NCI-H128 (cell line): ENCODE data around the gene DNAL4.

Experiments used
- DNase-seq: peaks from one replicate; lab custom pipeline; 2025; ENCODE audit not compliant: unreplicated experiment; lab: John Stamatoyannopoulos, UW

DNAL4 gene

DNA sequence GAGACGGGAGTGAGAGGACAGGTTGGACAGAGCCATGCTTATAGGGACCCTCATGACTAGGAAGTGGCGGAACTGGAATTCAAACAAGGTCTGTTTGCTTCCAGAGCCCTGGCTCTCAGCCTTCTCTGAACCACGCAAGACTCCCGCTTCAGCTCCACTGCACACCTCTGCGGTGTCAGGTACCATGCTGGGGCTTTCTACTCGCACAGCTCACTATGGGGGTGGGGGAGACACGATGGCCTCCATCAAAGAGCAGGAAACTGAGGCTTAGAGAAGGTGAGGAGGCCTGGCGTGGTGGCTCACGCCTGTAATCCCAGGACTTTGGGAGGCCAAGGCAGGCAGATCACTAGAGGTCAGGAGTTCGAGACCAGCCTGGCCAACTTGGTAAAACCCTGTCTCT, 52.4 kb downstream of the DNAL4 start:
- DNase-seq, result no peak

DNA sequence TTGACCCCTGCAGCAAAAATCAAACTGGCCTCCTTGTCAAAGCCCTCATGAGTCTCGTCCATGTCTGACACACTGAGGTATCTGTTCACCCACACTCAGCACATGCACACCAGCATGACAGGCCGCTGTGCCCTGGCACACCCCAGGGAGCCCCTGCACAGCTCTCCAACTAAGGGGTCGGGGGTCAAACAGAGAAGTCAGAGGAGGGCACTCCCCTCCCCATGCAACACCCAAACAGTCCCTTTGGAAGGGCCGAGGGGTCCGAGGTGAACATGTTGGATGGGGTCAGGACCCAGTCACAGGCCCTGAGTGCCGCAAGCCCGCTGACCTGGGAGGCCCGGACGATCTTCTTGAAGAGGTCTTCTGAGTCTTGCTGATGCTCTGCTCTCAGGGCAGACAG, 52.8 kb downstream of the DNAL4 start:
- DNase-seq, result no peak

DNA sequence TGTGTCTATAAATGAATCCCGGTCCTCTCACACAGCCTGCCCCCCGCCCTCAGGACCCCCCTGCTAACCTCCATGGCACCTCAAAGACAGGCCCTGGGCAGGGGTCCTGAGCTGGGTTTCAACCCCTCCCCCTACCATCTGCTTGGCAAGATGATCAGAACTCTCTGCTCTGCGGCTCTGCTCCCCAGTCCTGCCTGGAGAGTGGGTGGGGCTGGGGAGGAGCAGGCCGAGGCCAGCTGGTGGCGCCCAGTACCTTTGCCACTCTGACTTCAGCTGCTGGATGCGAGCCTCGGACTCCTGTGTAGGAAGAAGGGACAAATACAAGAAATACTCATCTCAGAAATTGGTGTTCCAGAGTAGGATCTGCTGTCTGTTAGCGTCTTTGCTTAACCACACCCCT, 53.2 kb downstream of the DNAL4 start:
- no peak for DNase-seq

DNA sequence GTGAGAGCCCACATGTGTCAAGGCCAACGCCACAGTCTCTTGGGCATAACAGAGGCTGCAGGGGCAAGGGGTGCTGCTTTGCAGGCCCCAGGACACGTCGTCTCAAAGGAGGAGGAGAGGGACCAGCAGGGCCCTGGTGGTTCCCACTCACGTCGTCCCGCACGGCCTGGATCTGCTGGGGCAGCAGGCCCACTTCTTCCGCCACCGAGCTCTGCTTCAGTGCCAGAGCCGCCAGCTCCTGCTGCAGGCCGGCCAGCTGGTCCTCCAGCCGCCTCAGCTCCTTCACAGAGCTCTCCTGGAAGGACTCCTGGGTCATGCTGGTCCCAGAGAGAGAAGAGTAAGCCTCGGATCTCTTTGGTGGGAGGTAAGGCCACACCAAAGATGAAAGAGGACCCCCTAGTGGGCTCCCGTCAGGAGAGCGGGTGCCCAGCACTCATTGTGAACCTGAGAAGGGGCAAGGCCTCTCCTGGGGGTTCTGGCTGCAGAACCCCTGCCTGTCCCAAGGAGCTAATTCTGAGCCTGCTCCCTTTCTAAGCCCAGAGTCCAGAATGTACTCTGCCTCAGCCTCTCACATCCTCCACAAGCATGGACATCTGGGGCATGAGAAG, 53.7 kb downstream of the DNAL4 start:
- no peak for DNase-seq

DNA sequence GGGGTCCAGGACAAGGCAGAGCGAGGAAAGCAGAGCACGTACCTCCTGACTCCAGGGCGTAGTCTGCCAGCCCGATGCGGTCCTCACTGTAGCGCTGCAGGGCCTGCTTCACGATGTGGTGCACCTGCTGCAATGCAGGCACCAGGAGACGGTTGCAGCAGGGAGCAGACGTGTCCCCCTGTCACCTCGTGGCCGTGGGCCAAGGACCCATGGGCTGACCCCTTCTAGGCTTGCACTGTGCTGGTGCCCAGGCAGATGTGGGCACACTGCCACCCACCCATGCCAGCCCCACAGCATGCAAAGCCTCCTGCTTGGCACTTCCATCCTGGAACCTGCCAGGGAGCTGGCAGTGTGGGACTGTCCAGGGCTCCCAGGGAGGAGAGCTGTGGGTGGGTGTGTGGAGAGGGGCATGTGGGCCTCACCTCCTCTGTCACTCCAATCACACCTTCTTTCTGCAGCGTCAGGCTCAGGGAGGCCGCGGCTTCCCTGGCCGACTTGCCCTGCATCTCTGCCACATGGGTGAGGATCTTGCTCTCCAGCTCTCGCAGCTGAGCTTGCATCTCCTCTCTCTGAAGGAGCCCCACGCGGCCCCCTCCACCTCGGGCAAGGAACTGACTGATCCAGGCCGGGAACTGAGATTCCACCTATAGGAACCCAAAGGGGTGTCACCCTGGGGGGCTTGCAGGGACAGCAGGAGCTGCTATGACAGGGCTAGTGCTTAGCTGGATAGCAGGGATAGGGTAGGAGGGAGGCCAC, 54.5 kb downstream of the DNAL4 start:
- no peak for DNase-seq

DNA sequence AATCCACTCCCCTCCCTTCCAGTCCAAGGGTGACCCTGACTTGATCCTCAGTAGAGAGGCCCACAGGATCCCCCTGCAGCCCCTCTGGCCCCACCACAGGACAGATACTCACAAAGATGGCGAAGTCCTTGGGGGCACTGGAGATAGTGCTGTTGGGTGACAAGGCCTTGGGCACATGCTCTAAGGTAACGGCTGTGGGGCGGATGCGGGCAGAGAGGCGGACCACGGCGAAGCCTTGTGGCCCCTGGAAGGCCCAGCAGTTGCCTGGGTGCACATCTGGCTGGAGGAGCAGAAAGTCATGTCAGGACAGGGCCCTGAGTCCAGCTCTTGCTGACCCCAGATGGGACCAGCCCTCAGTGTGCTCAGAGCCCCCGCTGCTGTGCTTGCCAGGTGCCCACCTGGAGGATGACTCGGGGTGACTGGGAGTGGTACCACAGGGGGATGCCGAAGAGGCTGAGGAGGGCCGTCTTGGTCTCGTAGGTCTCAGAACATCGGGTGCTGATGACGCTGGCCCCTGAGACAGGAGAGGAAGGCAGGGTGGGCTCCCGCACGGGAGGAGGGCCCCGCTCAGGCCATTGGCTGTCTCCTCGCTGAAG, 55.4 kb downstream of the DNAL4 start:
- DNase-seq, result no peak

DNA sequence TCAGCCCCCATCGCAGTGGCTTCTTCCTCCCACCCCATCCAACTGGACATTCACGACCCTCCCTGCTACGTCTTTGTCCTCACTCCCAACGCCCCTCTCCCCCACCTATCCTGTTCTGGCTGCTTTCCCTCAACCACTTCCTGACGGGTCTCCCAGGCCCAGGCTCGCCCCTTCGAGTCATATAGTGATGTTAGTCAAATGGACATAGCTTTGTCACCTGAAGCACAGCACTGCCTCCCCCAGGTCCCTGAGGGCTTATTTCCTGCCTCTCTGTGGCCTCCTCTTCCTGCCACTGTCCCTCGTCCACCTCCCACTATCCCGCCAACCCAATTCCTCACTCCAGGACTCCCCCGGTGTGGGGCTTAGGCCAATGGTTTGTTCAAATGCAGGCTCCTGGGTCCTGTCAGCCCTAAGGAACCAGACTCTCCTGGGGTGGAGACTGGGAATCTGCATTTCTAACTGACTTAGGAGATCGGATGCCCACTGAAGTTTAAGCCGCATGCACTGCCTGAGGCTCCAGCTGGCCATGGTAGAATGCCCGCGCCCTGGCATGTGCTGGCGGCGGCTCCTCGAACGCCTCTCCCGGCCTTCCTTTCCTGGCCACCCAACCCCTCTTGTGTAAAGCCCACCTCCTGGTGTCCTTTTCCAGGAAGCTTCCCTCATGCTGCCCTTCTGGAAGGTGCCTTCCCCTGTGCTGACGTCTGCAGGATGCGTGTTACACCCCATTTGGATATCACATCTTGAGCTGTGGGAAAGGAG, 56.5 kb downstream of the DNAL4 start:
- no peak for DNase-seq

DNA sequence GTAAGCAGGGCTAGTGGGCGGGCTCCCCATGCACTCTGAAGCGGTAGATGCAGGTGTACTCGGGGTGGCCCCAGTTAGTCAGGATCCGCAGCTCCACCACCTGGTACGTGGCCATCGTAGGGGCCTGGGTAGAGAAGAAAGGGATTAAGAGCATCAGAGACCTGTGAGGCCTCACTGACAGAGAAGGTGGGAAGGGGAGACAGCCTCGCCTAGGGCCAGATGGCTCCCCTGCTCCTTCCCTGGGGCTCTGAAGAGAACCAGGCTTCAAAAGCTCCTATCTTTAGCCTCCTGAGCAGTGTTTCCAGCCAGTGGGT, 57.7 kb downstream of the DNAL4 start:
- DNase-seq, result no peak

DNA sequence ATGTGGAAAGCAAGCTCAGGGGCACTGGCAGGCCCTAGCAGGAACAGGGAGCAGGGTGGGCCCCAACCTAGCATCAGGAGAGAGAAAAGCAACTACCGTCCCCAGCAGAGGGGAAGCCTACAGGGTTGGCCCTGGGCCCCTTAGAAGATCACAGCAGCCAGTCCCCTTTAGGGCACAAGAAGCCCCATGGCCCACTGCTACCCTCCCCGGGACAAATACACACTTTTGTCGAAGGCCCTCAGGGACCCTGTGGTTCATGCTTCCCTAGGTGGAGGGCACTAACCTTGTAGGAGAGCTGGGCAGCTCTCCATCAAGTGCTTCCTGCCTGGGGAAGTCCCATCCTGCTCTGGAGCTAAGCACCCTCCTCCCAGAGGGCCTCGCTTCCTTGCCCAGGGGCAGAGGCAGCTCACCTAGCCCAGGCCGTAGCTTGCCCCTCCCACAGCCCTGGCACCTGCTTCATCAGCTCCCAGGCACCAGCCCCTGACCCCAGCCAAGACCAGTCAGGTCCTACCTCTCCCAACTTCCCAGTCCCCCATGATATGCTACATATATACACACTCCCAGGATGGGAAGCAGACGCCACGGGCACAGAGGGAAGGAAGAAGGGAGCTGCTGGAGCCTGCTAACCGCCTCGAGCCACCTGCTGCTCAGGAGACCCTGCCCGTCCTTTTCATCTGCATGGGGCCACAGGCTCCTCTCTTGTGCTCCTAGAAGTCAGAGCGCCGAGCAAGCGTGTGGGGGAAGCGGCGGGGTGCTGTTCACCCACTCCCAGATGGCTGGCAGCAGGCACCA, 58.3 kb downstream of the DNAL4 start:
- no peak for DNase-seq

DNA sequence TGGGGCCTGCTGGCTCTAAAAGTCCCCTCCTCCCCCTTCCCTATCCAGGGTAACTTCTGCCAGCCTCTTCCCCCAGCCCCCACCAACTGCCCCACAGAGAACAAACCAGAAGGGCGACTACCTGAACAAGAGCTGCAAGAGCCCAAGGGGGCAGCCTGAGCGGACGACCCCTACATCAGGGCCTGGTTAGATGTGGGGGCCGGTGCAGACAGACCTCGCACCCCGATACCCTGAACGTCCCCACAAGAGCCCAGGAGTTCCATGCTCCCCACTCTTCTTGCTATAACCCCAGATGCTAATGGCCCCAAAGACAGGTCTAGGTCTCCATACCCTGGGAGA, 58.8 kb downstream of the DNAL4 start:
- DNase-seq, result no peak

DNA sequence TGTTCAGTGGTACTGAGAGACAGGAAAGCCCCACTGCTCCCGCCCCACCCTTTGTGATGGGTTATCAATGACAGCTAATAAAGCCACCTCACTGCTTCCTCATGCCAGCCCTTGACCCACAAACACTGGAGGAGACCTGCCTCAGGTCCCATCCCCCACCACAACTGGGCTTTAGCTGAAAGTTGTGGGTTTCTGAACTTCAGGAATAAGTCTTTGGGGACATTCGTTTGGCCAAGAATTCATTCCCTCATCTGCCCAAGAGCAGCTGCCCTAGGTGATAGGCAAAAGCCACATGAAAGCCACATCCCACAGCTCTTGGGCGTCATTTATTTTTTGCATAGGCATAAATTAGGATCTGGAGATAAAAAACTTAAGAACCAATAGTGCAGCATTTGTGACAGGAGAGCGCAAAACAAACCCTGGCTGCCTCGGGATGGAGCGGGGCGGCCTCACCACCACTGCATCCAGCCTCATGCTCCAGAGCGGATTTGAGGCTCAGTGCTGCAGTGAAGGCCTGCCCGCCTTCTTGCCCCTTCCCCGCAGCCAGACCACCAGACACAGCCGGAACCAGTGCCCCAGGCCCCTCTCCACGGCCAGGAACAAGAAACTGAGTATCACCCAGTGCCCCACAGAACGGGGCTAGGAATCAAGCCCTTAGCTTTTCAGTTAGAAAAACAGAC, 59.4 kb downstream of the DNAL4 start:
- no peak for DNase-seq

DNA sequence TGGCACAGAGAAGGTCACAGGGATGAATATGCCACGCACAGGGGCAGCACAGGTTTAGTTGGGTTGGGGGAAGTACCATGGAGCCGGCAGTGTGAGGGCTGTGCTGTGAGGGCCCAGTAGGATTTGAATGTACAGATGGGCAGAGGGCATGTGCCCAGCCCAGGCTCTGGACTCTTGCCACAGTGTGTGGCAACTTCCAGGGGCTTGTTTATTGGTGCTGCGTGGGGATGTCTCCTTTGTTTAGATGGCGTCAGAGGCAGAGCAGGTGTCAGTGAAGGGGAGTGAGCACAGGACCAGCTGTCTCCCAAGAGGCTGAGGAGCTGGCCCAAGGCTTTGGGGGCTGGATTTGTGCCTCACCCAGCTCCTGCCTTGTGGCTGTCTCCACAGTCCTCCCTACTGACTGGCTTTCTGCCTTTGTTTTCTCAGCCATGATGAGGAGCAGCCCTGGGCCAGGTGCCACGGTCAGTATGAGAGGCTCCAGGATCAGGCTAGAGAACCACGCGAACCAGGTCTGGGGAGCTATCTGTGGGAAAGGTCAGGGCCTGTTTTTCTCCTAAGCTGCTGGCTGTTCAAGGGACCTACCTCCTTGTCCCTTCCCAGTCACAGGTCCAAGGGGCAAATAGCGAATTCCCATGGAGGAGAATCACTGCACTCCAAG, 60.1 kb downstream of the DNAL4 start:
- no peak for DNase-seq

DNA sequence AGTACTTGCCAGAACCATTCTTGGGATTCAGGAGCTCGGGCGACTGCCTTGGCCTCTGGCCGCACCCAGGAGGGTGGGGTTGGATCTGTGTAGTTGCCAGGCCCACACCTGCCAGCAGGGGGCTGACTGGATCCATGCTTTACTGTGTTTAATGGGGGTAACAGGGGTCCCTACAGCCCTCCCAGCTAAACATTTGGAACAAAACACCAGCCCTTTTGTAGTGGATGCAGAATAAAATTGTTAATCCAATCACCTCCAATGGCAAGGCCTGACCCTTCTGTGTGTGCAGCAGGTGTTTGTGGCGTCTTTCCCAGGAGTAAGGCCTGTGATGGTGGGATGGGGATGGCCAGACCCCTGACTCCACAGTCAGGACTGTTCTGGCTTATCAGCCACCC, 60.6 kb downstream of the DNAL4 start:
- DNase-seq, result no peak

DNA sequence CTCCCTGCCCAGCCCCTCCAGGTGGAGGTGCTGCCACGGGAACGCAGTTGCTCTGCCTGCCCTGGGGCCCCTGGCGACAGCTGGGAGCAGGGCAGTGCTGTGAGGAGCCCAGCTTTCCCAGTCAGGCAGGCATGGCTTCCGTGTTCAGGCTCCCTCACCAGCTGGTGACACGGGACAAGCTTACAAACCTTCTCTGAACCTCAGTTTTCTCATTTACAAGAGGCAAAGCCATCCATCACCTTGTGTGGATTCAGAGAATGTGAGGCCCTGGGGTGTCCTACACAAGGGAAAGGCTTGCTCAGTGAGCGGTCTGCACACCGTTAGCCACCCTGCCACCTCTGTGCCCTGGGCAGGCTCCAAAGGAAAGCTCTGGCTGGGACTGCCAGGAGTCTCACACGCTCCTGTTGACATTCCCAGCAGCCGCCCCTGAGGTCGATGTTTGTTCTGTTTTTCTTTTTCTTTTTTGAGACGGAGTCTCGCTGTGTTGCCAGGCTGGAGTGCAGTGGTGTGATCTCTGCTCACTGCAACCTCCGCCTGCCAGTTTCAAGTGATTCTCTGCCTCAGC, 61.6 kb downstream of the DNAL4 start:
- no peak for DNase-seq

DNA sequence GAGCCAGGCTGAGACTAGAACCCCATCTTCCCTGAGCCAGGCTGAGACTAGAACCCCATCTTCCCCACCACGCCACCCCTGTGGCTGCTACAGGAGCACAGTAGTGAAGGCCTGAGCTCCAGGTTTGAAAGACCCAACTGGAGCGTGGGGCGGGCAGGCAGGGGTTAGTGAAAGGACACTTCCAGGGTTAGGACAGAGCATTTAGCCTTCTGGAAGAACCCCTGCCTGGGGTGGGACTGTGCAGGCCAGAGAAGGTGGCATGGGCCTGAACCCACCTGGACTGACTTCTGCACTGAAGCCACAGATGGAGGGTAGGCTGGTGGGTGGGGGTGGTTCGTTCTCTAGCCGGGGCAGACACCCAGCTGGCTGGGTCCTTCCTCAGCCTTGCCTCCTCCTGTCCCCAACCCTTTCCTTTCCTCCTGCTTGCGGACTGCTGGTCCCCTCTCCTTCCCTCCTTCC, 62.2 kb downstream of the DNAL4 start:
- DNase-seq, result no peak

DNA sequence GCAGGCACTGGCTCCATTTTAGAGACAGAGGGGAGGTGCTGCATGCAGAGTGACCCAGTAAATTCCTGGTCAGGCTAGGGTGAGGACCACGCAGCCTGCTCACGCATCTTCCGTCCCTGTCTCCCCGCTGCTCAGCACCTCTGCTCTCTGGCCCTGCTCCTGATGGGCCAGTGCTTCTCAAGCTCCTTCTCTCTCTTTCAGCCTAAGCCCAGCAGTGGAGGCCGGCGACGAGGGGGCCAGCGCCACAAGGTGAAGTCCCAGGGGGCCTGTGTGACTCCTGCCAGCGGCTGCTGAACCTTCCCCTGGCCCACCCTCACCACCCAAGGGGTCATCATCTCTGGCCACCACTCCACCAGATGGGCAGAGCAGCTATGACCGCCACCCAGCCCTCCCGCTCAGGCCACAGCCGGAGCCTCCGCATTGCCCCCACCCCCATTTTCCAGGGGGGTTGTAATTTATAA, 63.5 kb downstream of the DNAL4 start:
- no peak for DNase-seq

DNA sequence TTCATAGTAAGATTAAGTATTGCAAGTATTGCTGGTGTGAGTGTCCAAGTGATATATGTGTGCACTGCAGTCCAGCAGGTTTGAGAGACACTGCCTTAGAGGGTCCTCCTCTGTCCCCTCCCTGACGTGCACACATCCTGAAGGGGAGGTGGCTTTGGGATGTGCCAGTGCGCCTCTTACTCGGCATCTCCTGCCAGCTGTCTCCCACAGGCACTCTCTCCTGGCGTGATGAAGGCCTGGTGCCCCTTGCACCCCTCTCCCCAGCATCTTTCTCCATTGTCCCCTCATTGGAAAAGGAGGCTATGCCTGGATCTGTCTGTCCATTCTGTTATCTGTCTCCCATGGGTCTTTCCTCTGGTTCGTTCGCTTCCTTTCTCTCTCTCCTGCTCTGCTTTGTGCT, 64.0 kb downstream of the DNAL4 start:
- no peak for DNase-seq

DNA sequence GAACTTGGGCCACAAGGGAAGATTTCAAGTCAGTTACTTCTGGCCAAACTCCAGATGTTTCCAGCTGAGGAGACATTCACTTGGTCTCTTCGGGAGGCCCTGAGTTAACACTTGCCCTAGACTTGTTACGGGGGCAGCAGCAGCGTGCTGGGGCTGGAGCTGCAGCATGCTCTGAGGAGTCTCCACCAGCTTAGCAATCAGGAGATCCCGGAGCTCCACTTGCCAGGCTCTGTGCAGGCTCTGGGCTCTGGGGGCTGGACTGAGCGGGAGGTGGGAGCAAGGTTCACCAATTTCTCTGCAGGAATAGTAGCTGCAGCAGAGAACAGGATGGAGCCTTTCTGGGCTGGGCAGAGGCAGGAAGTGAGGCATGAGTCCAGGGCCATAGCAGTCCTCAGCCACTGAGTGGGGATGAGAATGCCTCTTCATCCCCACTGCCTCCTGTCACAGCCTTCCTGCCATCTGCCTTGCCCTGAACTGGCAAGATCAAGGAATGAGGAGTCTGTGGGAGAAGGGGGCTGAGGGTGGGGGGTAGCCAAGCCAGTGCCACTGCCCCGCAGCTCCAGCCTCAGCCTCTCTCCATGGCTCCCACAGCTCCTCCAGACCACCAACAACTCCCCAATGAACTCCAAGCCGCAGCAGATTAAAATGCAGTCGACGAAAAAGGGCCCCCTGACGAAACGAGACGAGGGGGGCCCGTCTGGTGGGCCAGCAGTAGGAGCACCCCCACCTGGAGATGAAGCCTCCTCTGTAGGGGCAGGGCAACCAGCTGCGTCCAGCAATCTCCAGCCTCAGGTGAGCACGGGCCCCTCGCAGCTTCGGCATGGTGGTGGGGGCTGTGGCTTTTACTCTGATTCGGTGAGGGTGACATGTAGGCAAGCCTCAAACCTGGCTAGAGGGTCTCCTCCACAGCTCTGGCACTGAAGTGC, 64.8 kb downstream of the DNAL4 start:
- no peak for DNase-seq
